K562 (cell line): ENCODE measurements around the gene ROR2. TPM values are rescaled to one million over a fixed set of nuclear protein-coding genes. Genes with fewer than 3 reads are reported as not detected.

Experiments
- ATAC-seq: fragments of 200-7000 bp; cut with Tn5 transposase; 3 replicates; pipeline ENCODE4 v1.9.1; 2020; ENCODE audit warnings: moderate library complexity
- BruUV-seq: library from RNA; stranded (reverse); fragments of 400-500 nt; replicated peaks from 2 replicates; lab custom pipeline; 2021; lab: Mats Ljungman, UMichigan
- CTCF ChIA-PET: fragments of 300-600 bp; formaldehyde crosslinking; extraction: SDS; loops from one replicate; lab custom pipeline; 2021; ENCODE audit warnings: low intra/inter-chr PET ratio; lab: Yijun Ruan, JAX
- POLR2A ChIA-PET: fragments of 300-600, 350-650 bp; sonication (Branson Sonifier 250); formaldehyde crosslinking; extraction: SDS; loops from one replicate; lab custom pipeline; 2021; ENCODE audit warnings: antibody characterized with exemption, inconsistent platforms; lab: Yijun Ruan, JAX
- DNase-seq, 4 experiments: peaks; one replicate each; pipeline versions ENCODE4 v3.0.0 to v3.0.0-alpha.2; 2011 to 2018; ENCODE audit warnings: low spot score in 3 of 4, mixed read lengths in 3 of 4; ENCODE audit errors: extremely low read depth in 1 of 4
- FAIRE-seq: peaks from 2 replicates; lab custom pipeline; 2011; peaks lifted over from hg19 to GRCh38; lab: Jason Lieb, UNC
- H2AFZ ChIP-seq: 2 replicates; pipeline ENCODE4 v1.6.0; 2011; ENCODE audit warnings: low read depth, low read length, control low read depth, inconsistent platforms
- H3K27ac ChIP-seq: fragments of 200-600 bp; 3 replicates; pipeline ENCODE4 v1.8.0; 2011; ENCODE audit warnings: low read depth, mild to moderate bottlenecking, control low read depth, inconsistent platforms, low read length, moderate library complexity, mixed read lengths; ENCODE audit errors: extremely low read depth
- H3K27me3 ChIP-seq, 2 experiments: fragments of 300-600 bp in 1 of 2; 2 replicates in 1 of 2; 3 replicates in 1 of 2; pipeline versions ENCODE4 v1.6.0 to v1.8.0; 2011; ENCODE audit warnings: inconsistent platforms in 2 of 2, low read length in 2 of 2, mild to moderate bottlenecking in 1 of 2, mixed read lengths in 1 of 2, moderate library complexity in 1 of 2; ENCODE audit not compliant: control insufficient read depth in 2 of 2, insufficient read depth in 2 of 2
- H3K36me3 ChIP-seq: fragments of 300-600 bp; 3 replicates; pipeline ENCODE4 v1.8.0; 2011; ENCODE audit warnings: mild to moderate bottlenecking, low read length, inconsistent platforms; ENCODE audit not compliant: control insufficient read depth, insufficient read depth
- H3K4me1 ChIP-seq, 2 experiments: fragments of 200-600 bp in 1 of 2; replicated peaks in 1 of 2; 2 replicates in 1 of 2; 3 replicates in 1 of 2; pipeline versions ENCODE4 v1.5.1 to v1.8.0; 2011; ENCODE audit warnings: inconsistent platforms in 2 of 2, low read length in 2 of 2, mild to moderate bottlenecking in 1 of 2, mixed read lengths in 1 of 2, moderate library complexity in 1 of 2; ENCODE audit not compliant: control insufficient read depth in 2 of 2, insufficient read depth in 2 of 2
- H3K4me2 ChIP-seq: 2 replicates; pipeline ENCODE4 v1.6.1; 2011; ENCODE audit warnings: low read length, control low read depth, inconsistent platforms, mixed read lengths; ENCODE audit not compliant: insufficient read depth
- H3K4me3 ChIP-seq: fragments of 200-600 bp; sonication (generic), shearing (Covaris generic); 2 replicates; pipeline ENCODE4 v1.5.1; 2016; ENCODE audit warnings: control low read depth, inconsistent platforms
- H3K79me2 ChIP-seq: fragments of 200-600 bp; 3 replicates; pipeline ENCODE4 v1.8.0; 2011; ENCODE audit warnings: low read length, inconsistent platforms; ENCODE audit not compliant: control insufficient read depth, insufficient read depth
- H3K9ac ChIP-seq, 2 experiments: 2 replicates each; pipeline versions ENCODE4 v1.6.0 to v1.6.1; 2011; ENCODE audit warnings: low read depth in 2 of 2, low read length in 2 of 2, control low read depth in 1 of 2, inconsistent platforms in 1 of 2, mild to moderate bottlenecking in 1 of 2, mixed read lengths in 1 of 2; ENCODE audit not compliant: insufficient read depth in 1 of 2
- H3K9me1 ChIP-seq: one replicate; pipeline ENCODE4 v1.6.0; 2011; ENCODE audit warnings: inconsistent platforms, mild to moderate bottlenecking, low read length, moderate library complexity; ENCODE audit not compliant: control insufficient read depth, insufficient read depth
- H3K9me3 ChIP-seq: replicated peaks from 2 replicates; pipeline ENCODE4 v1.5.1; 2011; ENCODE audit warnings: low read depth, low read length, inconsistent platforms; ENCODE audit not compliant: control insufficient read depth, insufficient read depth
- H4K20me1 ChIP-seq: replicated peaks from 2 replicates; pipeline ENCODE4 v1.6.1; 2011; ENCODE audit warnings: low read length, inconsistent platforms, mixed read lengths; ENCODE audit not compliant: control insufficient read depth, insufficient read depth
- TRIM28 ChIP-seq: fragments of 450-650 bp; IDR thresholded peaks from 2 replicates; pipeline ENCODE4 v1.6.1; 2017
- ZBTB43 ChIP-seq: sonication (generic); formaldehyde crosslinking; IDR thresholded peaks from 2 replicates; pipeline ENCODE4 v1.8.0; 2023; ENCODE audit warnings: mild to moderate bottlenecking, missing genetic modification reagents
- ZNF280A ChIP-seq: fragments of 450-650 bp; IDR thresholded peaks from 2 replicates; pipeline ENCODE4 v1.6.1; 2018; ENCODE audit warnings: mild to moderate bottlenecking, low read depth; ENCODE audit not compliant: partially characterized antibody
- WGBS: fragments of 100-300 bp; shearing (Covaris generic); methylation state at CpG from one replicate; pipeline ENCODE4 v1.1.6; 2016; ENCODE audit warnings: low coverage, mixed read lengths; ENCODE audit not compliant: insufficient coverage; ENCODE audit errors: missing lambda C conversion rate; 5-methylcytosine and 5-hydroxymethylcytosine counted together
- in situ Hi-C: fragments of 300-500 bp; cut with MboI; formaldehyde crosslinking; loops from 4 replicates; pipeline ENCODE4 v1.15.0; 2018; ENCODE audit warnings: inconsistent platforms, mixed read lengths
- intact Hi-C: fragments of 100-400 bp; cut with micrococcal nuclease; formaldehyde crosslinking; loops from 2 replicates; pipeline ENCODE4 v1.14.2; 2022
- polyA plus RNA-seq, 8 experiments: library from polyadenylated mRNA; depleted of rRNA in 4 of 8; stranded (reverse) in 5 of 8; unstranded in 3 of 8; fragments of >200 nt; fragmentation: Nextera tagmentation in 2 of 8; fragmentation: Illumina TruSeq in 1 of 8; extraction: Ambion mirVana in 2 of 8; extraction: Trizol in 1 of 8; gene quantifications; 2 replicates each; pipeline versions ENCODE4 v1.2.1 to v1.2.3, GENCODE V29; 2011 to 2014; ENCODE audit warnings: inconsistent platforms in 1 of 8, missing spikeins in 1 of 8
- total RNA-seq, 7 experiments: library from RNA; depleted of rRNA in 6 of 7; stranded (reverse); fragments of >200 nt in 6 of 7; fragmentation: Illumina TruSeq in 2 of 7; extraction: Trizol in 2 of 7; gene quantifications; 2 replicates each; pipeline versions ENCODE4 v1.2.1 to v1.2.3, GENCODE V29; 2011 to 2021; ENCODE audit warnings: low replicate concordance in 1 of 7

ROR2 gene
- total and polyA plus RNA-seq, 9 of the 15 experiments (the other 6 are each of a cell fraction or from before 2014, with no cell fraction given): 5.6 to 33.8 (median 15.3) TPM

DNA sequence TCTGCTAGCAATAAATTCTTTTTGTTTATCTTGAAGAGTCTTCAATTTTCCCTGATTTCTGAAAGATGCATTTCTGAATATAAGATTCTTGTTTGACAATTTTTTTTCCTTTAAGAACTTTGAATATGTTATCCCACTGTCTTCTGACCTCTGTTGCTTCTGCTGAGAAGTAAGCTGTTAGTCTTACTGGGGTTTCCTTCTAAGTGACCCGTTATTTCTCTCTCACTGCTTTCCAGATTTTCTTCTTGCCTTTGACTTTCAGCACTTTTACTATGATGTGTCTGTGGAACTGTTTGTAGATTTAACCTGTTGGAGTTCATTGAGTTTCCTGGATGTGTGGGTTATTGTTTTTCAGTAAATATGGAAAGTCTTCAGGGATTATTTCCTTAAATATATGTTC lies 321.1 kb downstream of the ROR2 start:
- no peaks in the 10 kb centered on the region for H3K27me3 ChIP-seq
- in situ Hi-C loops: no loop called here
- no peak overlapping the region for H2AFZ ChIP-seq
- ChIA-PET POLR2A (interaction anchor here (0.7 kb wide), 1 partner anchor 17 kb away, joined by 4 read pairs; no protein-coding TSS in a partner anchor), CTCF (no interaction called here)
- 0% methylated on average over 1 of the region's 1 CpG for WGBS
- H3K4me3 ChIP-seq: no peak overlapping the region
- FAIRE-seq: no peak
- intact Hi-C loops: no loop called here
- no TSS peak for BruUV-seq
- H4K20me1 ChIP-seq: no peaks in the 10 kb centered on the region
- ATAC-seq: no peak
- no peak overlapping the region for H3K4me2 ChIP-seq
- no peaks in the 10 kb centered on the region for H3K9me1 ChIP-seq
- H3K4me1 ChIP-seq: no peaks in the 10 kb centered on the region
- TF ChIP-seq ZNF280A (peak; percentile 22), ZBTB43 (no peak), TRIM28 (peak; percentile 66; the same call in 1 of the 2 replicates)
- H3K79me2 ChIP-seq: no peaks in the 10 kb centered on the region
- H3K36me3 ChIP-seq: no peaks in the 10 kb centered on the region
- H3K9ac ChIP-seq: no peak overlapping the region
- no peak overlapping the region for H3K27ac ChIP-seq
- no peak for DNase-seq
- H3K9me3 ChIP-seq: no peaks in the 10 kb centered on the region
